Measurements from ENCODE around the gene CLEC20A. TPM values are rescaled to one million over a fixed set of nuclear protein-coding genes. Genes with fewer than 3 reads are reported as not detected.

The CLEC20A gene
- total and polyA plus RNA-seq, 9 of the 15 experiments (the other 6 are each of a cell fraction or from before 2014, with no cell fraction given): not detected

DNA sequence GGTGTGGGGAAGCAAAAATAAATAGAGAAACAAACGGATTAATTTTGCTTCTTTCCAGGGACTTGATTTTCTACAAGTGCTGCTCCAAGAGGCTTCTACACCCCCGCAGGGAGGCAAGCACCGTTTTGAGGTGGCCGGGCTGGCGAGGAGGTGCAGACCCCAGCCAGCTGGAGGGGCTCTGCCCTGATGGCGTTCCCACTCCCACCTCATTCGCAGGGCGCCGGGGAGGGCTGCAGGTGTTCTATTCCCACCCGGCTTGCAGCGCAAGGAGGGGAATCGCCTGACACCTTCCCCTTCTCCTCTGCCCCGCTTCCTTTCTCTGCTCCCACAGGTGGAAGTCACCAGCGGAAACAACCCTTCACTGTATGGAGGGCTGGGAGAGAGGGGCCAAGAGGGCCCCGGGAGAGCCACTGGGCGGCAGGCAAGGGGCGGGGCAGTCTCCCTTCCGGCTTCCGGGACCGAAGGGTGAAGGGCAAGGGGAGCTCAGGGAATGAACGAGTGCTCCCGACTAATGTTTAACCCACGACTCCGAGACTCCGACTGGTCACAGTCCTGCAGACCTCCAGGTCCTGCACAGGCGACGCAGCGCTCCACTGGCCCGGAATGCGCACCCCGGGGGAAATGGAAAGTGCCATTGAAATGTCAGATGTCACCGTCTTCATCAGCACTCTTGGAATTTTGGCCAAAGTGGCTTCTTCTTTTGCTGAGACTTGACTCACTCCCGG, 45.2 kb upstream of the CLEC20A start (continued):
- 0 out of 4 replicates have a peak, but pooled peaks of 1 of the 2 experiments have one; percentile 30 for TF ChIP-seq KDM4B (IDR thresholded peaks at IDR 0.05; ENCODE audit: borderline replicate concordance in 2 of 2, low read depth in 1 of 2)
- no peak for TF ChIP-seq BCL6 (CRISPR knock-in tag; IDR thresholded peaks at IDR 0.05)
- TF ChIP-seq, protein P1, sequence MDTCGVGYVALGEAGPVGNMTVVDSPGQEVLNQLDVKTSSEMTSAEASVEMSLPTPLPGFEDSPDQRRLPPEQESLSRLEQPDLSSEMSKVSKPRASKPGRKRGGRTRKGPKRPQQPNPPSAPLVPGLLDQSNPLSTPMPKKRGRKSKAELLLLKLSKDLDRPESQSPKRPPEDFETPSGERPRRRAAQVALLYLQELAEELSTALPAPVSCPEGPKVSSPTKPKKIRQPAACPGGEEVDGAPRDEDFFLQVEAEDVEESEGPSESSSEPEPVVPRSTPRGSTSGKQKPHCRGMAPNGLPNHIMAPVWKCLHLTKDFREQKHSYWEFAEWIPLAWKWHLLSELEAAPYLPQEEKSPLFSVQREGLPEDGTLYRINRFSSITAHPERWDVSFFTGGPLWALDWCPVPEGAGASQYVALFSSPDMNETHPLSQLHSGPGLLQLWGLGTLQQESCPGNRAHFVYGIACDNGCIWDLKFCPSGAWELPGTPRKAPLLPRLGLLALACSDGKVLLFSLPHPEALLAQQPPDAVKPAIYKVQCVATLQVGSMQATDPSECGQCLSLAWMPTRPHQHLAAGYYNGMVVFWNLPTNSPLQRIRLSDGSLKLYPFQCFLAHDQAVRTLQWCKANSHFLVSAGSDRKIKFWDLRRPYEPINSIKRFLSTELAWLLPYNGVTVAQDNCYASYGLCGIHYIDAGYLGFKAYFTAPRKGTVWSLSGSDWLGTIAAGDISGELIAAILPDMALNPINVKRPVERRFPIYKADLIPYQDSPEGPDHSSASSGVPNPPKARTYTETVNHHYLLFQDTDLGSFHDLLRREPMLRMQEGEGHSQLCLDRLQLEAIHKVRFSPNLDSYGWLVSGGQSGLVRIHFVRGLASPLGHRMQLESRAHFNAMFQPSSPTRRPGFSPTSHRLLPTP (IDR thresholded peaks at IDR 0.05; ENCODE audit: borderline replicate concordance, extremely low read depth, insufficient read length): no peak
- TF ChIP-seq, protein P2, sequence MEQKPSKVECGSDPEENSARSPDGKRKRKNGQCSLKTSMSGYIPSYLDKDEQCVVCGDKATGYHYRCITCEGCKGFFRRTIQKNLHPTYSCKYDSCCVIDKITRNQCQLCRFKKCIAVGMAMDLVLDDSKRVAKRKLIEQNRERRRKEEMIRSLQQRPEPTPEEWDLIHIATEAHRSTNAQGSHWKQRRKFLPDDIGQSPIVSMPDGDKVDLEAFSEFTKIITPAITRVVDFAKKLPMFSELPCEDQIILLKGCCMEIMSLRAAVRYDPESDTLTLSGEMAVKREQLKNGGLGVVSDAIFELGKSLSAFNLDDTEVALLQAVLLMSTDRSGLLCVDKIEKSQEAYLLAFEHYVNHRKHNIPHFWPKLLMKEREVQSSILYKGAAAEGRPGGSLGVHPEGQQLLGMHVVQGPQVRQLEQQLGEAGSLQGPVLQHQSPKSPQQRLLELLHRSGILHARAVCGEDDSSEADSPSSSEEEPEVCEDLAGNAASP (IDR thresholded peaks at IDR 0.05): no peak
- no peak for TF ChIP-seq ZNF184 (CRISPR knock-in tag; IDR thresholded peaks at IDR 0.05)
- no peak for TF ChIP-seq TRIM28 (IDR thresholded peaks at IDR 0.05)

Measured in K562 (cell line).